HT1080 (cell line): ENCODE results near the gene SLC8A2. TPM values are rescaled to one million over a fixed set of nuclear protein-coding genes. Genes with fewer than 3 reads are reported as not detected.
"Not testable (repeated sequence)": the region's sequence is repeated elsewhere in the genome, so short reads cannot be mapped to it uniquely, and the experiment has no call there.

ENCODE experiments used
- DNase-seq: peaks from one replicate; pipeline ENCODE4 v3.0.0-alpha.2; 2015; ENCODE audit warnings: low read depth
- total RNA-seq: library from RNA; depleted of rRNA; stranded (reverse); fragments of >200 nt; shearing (Covaris generic); gene quantifications from 2 replicates; pipeline ENCODE4 v1.2.3, GENCODE V29; 2014; rRNA removed

The SLC8A2 gene
- total RNA-seq, 1 experiment from 2014 or later = not detected

DNA sequence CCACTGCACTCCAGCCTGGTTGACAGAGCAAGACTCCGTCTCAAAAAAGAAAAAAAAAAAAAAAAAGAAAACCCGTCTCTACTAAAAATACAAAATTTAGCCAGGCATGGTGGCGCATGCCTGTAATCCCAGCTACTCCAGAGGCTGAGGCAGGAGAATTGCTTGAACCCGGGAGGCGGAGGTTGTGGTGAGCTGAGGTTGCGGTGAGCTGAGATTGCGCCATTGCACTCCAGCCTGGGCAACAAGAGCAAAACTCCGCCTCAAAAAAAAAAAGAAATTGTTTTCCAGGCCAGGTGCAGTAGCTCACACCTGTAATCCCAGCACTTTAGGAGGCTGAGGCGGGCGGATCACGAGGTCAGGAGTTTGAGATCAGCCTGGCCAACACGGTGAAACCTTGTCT is 85.1 kb downstream of the SLC8A2 start:
- DNase-seq = not testable (repeated sequence)

DNA sequence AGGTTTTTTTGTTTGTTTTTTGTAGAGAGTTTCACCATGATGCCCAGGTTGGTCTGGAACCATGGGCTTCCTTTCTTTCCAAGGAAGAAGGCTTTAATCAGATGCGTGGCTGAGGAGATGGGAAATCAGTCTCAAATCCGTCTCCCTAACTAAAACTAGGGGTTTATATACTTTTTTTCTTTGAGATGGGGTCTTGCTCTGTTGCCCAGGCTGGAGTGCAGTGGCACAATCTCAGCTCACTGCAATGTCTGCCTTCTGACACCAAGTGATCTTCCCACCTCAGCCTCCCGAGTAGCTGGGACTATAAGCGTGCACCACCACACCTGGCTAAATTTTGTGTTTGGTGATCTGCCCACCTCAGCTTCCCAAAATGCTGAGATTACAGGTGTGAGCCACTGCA is 87.2 kb downstream of the SLC8A2 start:
- not testable (repeated sequence) for DNase-seq

DNA sequence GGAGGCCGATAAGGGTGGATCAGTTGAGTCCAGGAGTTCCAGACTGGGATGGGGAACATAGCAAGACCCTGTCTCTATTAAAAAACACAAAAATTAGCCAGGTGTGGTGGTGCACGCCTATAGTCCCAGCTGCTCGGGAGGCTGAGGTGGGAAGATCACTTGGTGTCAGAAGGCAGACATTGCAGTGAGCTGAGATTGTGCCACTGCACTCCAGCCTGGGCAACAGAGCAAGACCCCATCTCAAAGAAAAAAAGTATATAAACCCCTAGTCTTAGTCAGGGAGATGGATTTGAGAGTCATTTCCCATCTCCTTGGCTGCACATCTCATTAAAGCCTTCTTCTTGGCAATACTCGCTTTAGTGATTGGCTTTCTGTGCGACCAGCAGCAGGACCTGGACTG is 87.8 kb downstream of the SLC8A2 start:
- DNase-seq = not testable (repeated sequence)

DNA sequence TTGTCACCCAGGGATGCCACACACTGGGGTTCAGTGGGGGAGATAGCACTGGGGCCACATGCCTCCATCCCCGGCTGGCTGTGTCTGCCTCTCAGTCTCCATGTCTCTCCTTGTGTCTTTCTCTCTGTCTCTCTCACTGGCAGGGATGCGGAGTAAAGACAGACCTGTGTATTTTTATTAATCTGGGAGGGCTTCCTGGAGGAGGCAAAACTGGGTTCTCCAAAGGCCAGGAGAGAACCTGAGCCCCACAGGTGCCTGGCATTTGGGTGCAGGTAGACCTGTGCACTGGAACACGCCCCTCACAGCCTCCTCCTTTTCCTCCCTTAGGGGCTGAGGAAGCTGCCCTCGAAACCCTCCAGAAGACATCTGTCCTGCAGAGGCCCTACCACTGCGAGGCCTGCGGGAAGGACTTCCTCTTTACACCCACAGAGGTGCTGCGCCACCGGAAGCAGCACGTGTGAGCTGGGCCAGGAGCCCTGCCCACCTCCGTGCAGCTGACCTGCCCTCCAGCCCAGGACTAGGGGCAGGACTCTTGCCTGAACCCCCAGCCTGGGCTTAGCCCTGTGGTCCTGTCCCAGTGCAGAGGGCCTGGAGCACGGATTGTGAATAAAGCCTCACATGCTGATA is 89.9 kb downstream of the SLC8A2 start:
- DNase-seq = no peak

DNA sequence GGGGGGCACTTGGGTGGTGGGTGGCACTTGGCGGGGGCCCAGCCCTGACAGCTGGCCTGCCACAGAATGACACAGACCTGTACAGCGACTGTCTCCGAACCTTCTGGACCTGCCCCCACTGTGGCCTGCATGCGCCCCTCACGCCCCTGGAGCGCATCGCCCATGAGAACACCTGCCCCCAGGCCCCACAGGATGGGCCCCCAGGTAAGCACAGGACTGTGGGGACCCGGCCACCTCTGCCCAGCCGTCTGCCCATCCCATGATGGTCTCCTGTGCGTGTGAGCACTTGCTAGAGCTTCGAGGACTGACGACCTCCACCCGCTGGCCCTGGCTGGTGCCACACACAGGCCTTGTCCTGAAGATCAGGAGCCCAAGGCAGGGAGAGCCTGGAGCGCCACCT is 90.6 kb downstream of the SLC8A2 start:
- DNase-seq = no peak

DNA sequence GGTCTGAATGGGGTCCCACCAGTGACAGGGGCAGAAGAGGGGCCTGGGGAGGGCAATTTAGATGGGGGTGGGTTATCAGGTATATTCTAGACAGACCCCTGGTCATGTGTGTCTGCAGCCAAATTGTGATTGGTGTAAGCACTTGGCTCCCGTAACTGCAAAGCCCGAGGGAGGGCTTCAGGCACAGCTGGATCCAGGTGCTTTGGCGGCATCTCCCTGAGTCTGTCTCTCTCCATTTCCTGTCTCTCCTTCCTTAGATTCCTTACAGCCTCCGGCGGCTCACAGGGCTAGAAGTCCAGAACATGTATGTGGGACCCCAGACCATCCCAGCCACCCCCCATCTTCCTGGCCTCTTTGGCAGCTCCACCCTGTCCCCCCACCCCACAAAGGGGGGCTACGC is 91.1 kb downstream of the SLC8A2 start:
- DNase-seq = no peak

DNA sequence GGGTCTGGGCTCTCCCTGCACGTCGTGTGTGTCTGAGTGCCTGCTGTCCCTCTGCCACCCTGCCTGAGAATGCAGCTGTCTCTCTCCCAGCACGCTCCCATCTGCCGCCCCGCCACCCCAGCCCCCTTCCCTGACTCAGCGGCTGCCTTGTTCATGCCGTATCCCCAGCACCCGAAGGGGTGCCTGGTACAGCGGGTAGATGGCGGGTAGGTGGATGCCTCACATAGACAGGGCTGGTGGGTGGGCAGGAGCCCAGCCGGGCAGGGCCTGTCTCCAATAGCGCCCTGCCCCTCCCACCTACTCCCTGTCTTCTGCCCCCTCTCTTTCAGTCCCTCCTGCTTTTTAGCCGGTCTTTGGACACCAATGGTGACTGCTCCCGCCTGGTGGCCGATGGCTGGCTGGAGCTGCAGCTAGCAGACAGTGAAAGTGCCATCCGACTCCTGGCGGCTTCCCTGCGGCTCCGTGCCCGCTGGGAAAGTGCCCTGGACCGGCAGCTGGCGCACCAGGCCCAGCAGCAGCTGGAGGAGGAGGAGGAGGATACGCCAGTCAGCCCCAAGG is 92.2 kb downstream of the SLC8A2 start:
- DNase-seq = no peak

DNA sequence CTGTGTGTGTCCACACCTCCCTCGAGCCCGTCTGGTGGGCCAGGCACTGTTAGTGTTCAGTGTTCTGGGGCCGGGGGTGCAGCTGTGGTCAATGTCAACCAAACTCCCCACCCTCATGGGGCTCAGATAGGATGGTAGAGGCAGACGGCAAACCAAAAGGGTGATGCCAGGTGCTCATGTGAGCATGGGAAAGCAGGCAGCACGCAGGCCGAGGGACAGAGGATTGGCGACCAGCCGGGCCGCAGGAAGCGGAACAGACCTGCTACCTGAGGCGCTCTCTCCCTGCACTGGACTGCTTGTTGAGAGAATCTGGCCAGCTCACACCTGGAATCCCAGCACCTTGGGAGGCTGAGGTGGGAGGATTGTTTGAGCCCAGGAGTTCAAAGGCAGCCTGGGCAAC is 93.4 kb downstream of the SLC8A2 start:
- no peak for DNase-seq

Other genes starting within 250 kb of the SLC8A2 start
- gene BBC3, start 240.7 kb downstream of the SLC8A2 start, total RNA-seq = 36.6 and 43.9 TPM in 2 replicates
- gene CCDC9, start 215.4 kb downstream of the SLC8A2 start, total RNA-seq = 3.6 and 3.8 TPM in 2 replicates
- 1.5 and 4.0 TPM in 2 replicates for gene INAFM1, start 197.0 kb downstream of the SLC8A2 start, total RNA-seq
- gene C5AR1, start 162.0 kb downstream of the SLC8A2 start, total RNA-seq = 0.03 TPM in 1 of 2 replicates, not detected in the other
- 0.30 TPM in 1 of 2 replicates, not detected in the other for gene C5AR2, start 139.7 kb downstream of the SLC8A2 start, total RNA-seq
- gene DHX34, start 122.6 kb downstream of the SLC8A2 start, total RNA-seq = 25.9 and 26.8 TPM in 2 replicates
- 3.2 and 6.3 TPM in 2 replicates for gene MEIS3, start 52.4 kb downstream of the SLC8A2 start, total RNA-seq
- gene KPTN, start 12.3 kb upstream of the SLC8A2 start, total RNA-seq = 8.3 and 20.9 TPM in 2 replicates
- gene NAPA, start 43.2 kb upstream of the SLC8A2 start, total RNA-seq = 74.4 and 89.0 TPM in 2 replicates
- gene ZNF541, start 101.3 kb upstream of the SLC8A2 start, total RNA-seq = not detected in 2 replicates
- 0.68 and 2.3 TPM in 2 replicates for gene BICRA, start 137.2 kb upstream of the SLC8A2 start, total RNA-seq
- gene EHD2, start 241.5 kb upstream of the SLC8A2 start, total RNA-seq = 28.4 and 36.2 TPM in 2 replicates